ENCODE results near the gene RAB32. TPM values are rescaled to one million over a fixed set of nuclear protein-coding genes. Genes with fewer than 3 reads are reported as not detected.
"Not testable (repeated sequence)": the region's sequence is repeated elsewhere in the genome, so short reads cannot be mapped to it uniquely, and the experiment has no call there.

RAB32 gene
- total RNA-seq: 6.9 TPM

GRCh38 chr6:146543211-146543939 lies at the start of gene RAB32:
RAB32 (plus strand) TSS chr6:146543833; CDS start chr6:146543872, 39 bp downstream.
- no peak for FAIRE-seq
- DNase-seq (ENCODE audit: low spot score in 2 of 2): peak; percentile 90 to 91

GRCh38 chr6:146498309-146498708 lies 45.3 kb upstream of the RAB32 start:
- FAIRE-seq (no peak), DNase-seq (ENCODE audit: low spot score in 2 of 2) (no peak)

GRCh38 chr6:146503096-146503495 lies 40.5 kb upstream of the RAB32 start:
- DNase-seq (ENCODE audit: low spot score in 2 of 2) (no peak), FAIRE-seq (no peak)

GRCh38 chr6:146515212-146515611 lies 28.4 kb upstream of the RAB32 start:
- DNase-seq (ENCODE audit: low spot score in 2 of 2): no peak
- FAIRE-seq: no peak

GRCh38 chr6:146526192-146526591 lies 17.4 kb upstream of the RAB32 start:
- FAIRE-seq (no peak), DNase-seq (ENCODE audit: low spot score in 2 of 2) (no peak)

GRCh38 chr6:146532702-146533101 lies 10.9 kb upstream of the RAB32 start:
- FAIRE-seq: no peak

GRCh38 chr6:146542881-146543210 lies 787 bp upstream of the RAB32 start:
- FAIRE-seq (no peak), DNase-seq (ENCODE audit: low spot score in 2 of 2) (no peak)

More at GRCh38 chr6:146532702-146533101, 10.9 kb upstream of the RAB32 start:
- DNase-seq (ENCODE audit: low spot score in 2 of 2): no peak

- FAIRE-seq: no peak
- peak; percentile 6 to 10 for DNase-seq (ENCODE audit: low spot score in 2 of 2)
Measured at GRCh38 chr6:146543940-146544615, 445 bp downstream of the RAB32 start.

- no peak for DNase-seq (ENCODE audit: low spot score in 2 of 2)
- FAIRE-seq: no peak
Measured at GRCh38 chr6:146544616-146545182, 1.1 kb downstream of the RAB32 start.

- FAIRE-seq (no peak), DNase-seq (ENCODE audit: low spot score in 2 of 2) (no peak)
Measured at GRCh38 chr6:146545581-146545980, 1.9 kb downstream of the RAB32 start.

GRCh38 chr6:146546443-146547043 lies 2.9 kb downstream of the RAB32 start:
- DNase-seq (ENCODE audit: low spot score in 2 of 2) (no peak), FAIRE-seq (no peak)

- FAIRE-seq (no peak), DNase-seq (ENCODE audit: low spot score in 2 of 2) (no peak)
Measured at GRCh38 chr6:146547889-146548288, 4.3 kb downstream of the RAB32 start.

- FAIRE-seq: no peak
- DNase-seq (ENCODE audit: low spot score in 2 of 2): no peak
Measured at GRCh38 chr6:146548898-146549374, 5.3 kb downstream of the RAB32 start.

- DNase-seq (ENCODE audit: low spot score in 2 of 2) (no peak), FAIRE-seq (no peak)
Measured at GRCh38 chr6:146550911-146551310, 7.3 kb downstream of the RAB32 start.

GRCh38 chr6:146551545-146551944 lies 7.9 kb downstream of the RAB32 start:
- FAIRE-seq: no peak
- DNase-seq (ENCODE audit: low spot score in 2 of 2): no peak

- FAIRE-seq (no peak), DNase-seq (ENCODE audit: low spot score in 2 of 2) (no peak)
Measured at GRCh38 chr6:146553377-146554135, 9.9 kb downstream of the RAB32 start.

- DNase-seq (ENCODE audit: low spot score in 2 of 2): no peak
Measured at GRCh38 chr6:146560607-146561006, 17.0 kb downstream of the RAB32 start.

GRCh38 chr6:146566661-146567060 lies 23.0 kb downstream of the RAB32 start:
- DNase-seq (ENCODE audit: low spot score in 2 of 2); FAIRE-seq: not testable (repeated sequence)

More at GRCh38 chr6:146560607-146561006, 17.0 kb downstream of the RAB32 start:
- no peak for FAIRE-seq

GRCh38 chr6:146568619-146569018 lies 25.0 kb downstream of the RAB32 start:
- not testable (repeated sequence) for FAIRE-seq; DNase-seq (ENCODE audit: low spot score in 2 of 2)

- DNase-seq (ENCODE audit: low spot score in 2 of 2): no peak
- FAIRE-seq: no peak
Measured at GRCh38 chr6:146574211-146574610, 30.6 kb downstream of the RAB32 start.
